ENCODE measurements around the gene NAA25.
"Not testable (repeated sequence)": the region's sequence is repeated elsewhere in the genome, so short reads cannot be mapped to it uniquely, and the experiment has no call there.

The NAA25 gene

DNA sequence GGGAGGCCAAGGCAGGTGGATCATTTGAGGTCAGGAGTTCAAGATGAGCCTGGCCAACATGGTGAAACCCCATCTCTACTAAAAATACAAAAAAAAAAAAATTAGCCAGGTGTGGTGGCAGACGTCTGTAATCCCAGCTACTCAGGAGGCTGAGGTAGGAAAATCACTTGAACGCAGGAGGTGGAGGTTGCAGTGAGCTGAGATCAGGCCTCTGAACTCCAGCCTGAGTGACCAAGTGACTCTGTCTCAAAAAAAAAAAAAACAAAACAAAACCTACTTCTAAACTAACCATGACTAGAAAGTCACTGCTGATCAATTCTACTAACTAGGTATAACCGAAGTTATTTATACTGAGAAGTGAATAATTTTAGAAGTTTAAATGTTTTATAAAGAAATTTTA, 99.0 kb downstream of the NAA25 start:
- not testable (repeated sequence) for DNase-seq (ENCODE audit: low read depth in 2 of 2)

DNA sequence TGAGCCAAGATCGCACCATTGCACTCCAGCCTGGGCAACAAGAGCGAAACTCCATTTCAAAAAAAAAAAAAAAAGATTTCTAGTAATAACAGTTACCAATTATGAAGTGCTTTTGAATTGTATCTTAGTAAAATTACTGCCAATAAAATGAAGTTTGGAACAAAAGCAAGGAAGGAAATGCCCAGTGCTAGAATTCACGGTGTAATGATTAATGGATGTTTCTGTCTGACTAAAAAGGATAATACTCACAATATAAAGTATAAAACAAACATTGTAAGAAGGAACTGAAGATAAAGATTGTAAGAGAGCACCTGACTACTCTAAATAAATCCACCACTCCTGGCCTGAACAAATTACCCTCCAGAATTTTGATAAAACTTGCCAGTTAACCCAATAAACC, 99.7 kb downstream of the NAA25 start:
- DNase-seq (ENCODE audit: low read depth in 2 of 2): no peak

DNA sequence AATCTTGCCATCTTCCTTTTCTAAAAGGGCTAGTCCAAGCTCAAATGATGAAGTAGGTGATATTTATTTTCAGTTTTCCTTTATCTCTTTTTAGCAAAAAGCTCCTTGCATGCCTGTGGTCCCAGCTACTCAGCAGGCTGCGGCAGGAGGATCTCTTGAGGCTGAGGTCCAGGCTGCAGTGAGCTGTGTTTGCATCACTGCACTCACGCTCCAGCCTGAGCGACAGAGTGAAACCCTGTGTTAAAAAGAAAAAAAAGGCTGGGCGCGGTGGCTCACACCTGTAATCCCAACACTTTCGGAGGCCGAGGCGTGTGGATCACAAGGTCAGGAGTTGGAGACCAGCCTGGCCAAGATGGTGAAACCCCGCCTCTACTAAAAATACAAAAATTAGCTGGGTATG, 100.6 kb downstream of the NAA25 start:
- DNase-seq (ENCODE audit: low read depth in 2 of 2): no peak

DNA sequence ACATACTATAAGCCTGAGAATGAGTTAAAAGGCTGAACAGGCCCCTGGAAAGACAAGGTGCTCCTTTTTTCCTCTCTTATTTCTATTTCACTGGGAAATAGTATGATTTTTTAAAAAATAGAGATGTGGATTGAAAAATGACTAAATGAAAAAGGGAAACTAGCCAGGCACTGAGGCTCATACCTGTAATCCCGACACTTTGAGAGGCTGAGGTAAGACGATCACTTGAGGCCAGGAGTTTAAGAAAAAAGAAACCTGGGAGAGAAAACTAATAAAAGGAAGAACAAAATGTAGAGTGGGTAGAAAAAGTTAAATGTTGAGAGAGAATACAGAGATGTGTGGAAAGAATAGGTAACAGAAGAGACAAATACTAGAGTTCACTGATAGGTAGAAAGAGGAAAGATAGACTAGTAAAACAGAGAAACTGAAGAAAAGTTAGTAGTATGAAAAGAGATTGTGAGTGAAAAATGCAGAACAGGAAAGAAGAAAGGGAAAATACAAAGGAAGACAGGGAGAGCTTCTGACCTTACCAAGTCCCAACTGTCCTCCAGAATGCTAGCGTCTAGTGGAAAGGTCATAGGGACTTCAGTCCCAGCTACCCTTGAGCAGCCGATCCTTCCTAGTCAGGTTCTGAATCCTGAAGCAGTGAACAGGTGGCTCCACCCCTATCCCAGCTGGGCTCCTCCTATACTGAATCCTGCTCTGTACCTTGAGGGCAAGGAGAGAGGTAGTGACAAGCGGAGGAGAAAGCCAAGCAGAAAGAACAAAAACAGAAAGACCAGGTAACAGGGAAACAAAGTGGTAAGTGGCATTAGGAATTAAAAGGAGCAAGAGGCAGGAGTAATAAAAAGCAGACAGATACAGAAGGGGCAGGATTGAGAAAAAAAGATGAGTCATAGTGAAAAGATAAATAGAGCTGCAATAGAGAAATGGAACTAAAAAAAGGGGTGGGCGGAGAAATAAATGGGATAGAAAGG, 102.9 kb downstream of the NAA25 start:
- DNase-seq (ENCODE audit: low read depth in 2 of 2): no peak

DNA sequence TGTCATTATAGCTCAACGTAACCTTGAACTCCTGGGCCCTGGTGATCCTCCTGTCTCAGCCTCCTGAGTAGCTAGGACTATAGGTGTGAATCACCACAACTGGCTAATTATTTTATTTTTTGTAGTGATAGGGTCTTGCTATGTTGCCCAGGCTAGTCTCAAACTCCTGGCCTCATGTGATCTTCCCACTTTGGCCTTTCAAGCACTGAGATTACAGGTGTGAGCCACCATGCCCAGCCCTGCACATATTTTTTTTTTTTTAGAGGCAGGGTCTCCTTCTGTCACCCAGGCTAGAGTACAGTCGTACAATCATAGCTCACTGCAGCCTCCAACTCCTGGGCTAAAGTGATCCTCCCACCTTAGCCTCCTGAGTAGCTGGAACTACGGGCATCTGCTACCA, 104.5 kb downstream of the NAA25 start:
- no peak for DNase-seq (ENCODE audit: low read depth in 2 of 2)

DNA sequence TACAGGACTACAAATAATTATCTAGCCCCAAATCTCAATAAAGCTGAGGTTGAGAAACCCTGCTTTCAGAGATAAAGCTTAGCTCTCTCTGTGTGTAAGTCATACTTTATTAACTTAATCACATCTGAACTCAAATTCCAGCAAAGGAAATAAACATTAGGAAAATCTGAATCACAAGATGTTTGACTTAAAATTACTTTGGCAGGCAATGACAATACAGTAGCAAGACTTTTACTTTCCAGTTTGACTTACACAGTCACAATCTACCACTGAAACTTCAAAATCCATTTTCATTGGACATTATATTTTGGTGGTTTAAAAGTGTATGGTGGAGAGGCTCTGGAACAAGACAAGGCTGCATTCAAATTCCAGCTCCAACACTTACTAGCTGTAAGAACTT, 107.0 kb downstream of the NAA25 start:
- no peak for DNase-seq (ENCODE audit: low read depth in 2 of 2)

DNA sequence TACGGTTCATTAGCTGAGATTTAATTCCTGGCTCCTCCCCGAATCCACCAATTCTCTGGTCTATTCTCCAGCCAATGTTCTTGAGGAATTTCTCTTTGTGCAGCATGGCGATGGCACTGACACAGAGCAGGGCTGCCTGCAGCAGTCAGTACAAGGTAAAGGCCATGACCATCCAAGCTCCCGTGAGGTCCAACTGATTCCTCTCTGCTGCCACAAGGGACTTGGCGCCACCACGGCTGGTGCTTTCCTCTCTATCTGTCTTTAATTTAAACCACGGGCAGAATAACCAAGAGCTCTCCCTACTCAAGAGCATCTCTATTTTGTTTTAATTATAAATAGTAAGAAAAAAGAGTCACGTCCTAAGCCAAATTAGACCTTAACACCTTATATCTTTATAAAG, 107.8 kb downstream of the NAA25 start:
- no peak for DNase-seq (ENCODE audit: low read depth in 2 of 2)

DNA sequence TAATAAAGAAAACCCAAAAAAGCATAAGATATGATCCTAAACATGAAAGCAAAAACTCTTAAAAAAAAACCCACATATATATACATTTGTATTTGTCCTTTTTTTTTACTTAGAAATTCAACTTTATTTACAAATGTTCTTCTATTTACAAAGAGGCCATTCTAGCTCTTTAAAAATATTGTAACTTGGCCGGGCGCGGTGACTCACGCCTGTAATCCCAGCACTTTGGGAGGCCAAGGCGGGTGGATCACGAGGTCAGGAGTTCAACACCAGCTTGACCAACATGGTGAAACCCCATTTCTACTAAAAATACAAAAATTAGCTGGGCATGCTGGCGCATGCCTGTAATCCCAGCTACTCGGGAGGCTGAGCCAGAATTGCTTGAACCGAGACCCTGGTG, 109.5 kb downstream of the NAA25 start:
- DNase-seq (ENCODE audit: low read depth in 2 of 2): not testable (repeated sequence)

DNA sequence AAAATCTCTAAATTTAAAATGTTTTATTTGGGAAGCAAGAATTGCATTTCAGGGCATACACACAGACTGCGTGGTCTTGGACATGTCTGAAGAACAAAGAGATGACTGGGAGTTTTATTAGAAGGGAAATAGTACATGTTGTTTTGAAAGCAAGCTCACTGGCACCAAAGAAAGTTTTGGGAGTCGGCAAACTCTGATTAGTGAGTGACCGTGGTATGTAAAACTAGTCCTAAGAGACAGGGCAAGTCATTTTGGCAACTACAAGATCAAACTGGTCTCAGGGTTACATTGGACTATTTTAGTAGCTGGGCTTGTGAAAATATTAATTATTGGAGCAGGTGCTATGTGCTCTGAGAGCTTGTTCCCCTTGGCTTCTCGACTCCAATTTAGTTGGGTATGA, 110.6 kb downstream of the NAA25 start:
- DNase-seq (ENCODE audit: low read depth in 2 of 2): no peak

DNA sequence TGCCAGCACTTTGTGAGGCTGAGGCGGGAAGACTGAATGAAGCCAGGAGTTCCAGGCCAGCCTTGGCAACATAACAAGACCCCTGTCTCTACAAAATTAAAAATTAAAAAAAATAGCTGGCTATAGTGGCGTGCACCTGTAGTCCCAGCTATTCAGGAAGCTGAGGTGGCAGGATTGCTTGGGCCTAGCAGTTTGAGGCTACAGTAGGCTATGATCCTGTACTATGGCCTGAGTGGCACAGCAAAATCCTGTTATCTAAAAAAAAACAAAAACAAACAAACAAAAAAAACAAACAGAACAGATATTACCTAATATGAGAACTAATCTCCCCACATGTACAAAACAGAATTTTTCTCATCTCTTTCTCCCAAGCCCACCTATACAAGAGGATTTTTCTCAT, 111.3 kb downstream of the NAA25 start:
- no peak for DNase-seq (ENCODE audit: low read depth in 2 of 2)

DNA sequence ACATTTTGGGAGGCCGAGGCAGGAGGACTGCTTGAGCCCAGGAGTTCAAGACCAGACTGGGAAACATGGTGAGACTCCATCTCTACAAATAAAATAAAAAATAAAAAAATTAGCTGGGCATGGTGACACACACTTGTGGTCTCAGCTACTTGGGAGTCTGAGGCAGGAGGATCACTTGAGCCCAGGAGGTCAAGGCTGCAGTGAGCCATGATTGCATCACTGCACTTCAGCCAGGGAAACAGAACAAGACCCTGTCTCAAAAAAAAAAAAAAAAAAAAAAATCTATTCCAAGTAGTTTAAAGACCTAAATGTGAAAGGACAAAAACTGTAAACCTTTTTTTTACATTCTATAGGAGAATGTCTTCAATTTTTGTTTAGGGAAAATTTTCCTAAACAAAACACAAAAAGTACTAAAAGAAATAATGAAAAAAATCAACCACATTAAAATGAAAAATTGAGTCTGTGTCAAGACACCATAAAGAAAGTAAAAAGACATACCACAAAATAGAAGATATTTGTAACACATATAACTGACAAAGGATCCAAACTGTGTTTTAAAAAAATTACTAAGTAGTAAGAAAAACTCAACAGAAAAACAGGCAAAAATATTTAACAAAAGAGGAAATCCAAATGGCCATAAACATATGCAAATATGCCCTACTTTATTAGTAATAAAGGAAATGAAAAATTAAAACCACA, 112.7 kb downstream of the NAA25 start:
- DNase-seq (ENCODE audit: low read depth in 2 of 2): no peak

DNA sequence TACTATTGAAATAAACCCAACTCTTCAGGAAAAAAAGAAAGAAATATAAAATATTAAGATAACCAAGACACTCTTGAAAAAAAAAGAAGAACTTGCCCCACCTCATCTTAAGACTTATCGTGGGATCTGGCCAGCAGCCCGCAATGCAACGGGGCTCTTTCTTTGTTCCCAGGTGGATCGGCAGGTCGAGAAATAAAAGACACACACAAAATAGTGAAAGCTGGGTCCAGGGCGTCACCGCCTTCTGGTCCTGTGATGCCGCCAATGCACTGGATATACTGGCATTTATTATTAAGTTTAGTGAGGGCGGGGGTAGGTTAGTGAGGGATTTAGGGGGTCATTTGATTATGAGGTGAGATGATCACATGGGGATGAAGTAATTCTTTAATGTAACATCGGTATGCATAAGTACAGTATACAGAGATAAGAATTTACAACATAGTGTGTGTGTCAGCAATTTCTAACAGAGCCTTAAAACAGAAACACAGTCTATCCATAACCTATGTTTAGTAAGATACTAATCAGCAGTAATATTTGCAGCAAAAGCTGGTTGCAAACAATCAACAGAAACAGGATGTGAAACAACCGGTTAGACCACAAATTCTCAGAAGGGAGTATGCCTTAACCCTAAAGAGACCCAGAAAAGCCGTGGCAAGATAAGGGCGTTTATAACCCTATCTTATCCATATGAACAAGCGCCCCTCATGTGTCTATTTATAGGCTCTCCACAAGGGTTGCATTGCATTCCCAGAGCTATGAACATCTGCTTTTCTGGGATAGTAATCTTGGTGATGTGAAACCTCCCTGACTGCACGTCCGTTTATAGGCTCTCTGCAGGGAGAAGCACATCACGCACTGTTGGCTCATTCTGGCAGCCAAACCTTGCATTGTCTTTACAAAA, 114.1 kb downstream of the NAA25 start:
- DNase-seq (ENCODE audit: low read depth in 2 of 2): not testable (repeated sequence)

DNA sequence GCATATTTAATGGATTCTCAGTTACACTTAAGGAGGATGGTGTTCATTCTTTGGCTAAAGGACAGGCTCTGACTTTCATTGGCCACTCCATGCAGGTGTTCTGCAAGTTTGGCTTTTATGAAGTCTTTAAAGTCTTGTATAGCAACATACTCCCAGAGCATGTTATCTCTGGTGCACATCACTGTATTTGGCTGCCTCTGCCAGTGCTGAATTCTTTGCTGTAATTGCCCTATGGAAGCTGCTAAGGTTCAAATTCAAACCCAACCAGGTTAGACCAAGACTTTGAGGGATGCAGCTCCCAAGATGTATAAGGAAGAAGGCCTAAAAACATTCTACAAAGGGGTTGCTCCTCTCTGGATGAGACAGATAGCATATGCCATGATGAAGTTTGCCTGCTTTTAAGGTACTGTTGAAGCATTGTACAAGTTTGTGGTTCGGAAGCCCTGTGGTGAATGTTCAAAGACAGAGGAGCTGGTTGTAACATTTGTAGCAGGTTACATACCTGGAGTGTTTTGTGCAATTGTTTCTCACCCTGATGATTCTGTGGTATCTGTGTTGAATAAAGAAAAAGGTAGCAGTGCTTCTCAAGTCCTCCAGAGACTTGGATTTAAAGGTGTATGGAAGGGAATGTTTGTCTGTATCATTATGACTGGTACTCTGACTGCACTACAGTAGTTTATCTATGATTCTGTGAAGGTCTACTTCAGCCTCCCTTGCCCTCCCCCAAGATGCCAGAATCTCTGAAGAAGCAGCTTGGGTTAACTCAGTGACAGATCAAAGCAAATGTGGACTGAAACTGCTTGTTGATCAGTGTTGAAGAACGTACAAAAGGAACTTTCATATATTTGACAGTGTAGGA, 115.1 kb downstream of the NAA25 start:
- no peak for DNase-seq (ENCODE audit: low read depth in 2 of 2)

DNA sequence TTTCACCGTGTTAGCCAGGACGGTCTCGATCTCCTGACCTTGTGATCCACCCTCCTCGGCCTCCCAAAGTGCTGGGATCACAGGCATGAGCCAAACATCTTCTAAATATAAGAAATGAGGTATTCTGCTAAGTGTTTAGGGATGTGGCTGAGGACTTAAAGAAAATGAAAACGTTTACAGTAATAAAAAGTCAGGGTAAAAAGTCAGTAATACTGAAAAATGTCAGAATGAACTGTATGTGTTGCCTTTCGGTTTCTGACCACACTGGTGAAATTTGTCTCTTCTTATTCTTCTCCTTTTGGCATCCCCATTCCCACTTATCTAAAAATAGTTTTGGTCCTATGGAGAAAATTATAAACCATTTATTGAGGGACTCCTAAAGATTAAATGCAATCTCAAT, 116.1 kb downstream of the NAA25 start:
- DNase-seq (ENCODE audit: low read depth in 2 of 2): no peak

DNA sequence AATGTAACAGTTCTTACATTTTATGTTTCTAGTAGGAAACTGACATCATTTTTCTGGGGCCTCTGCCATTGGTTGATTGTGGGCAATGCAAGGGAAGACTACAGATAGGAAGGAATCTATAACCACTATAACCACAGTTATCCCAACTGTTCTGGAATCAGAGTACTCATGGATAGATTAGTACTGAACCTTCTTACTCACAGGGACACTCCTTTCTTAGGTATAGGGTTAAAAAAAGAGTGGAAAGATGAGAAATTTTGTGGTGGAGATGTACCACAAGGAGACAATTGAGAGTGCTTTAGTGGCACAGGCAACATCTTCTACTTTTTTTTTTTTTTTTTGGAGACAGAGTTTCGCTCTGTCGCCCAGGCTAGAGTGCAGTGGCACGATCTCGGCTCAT, 116.6 kb downstream of the NAA25 start:
- no peak for DNase-seq (ENCODE audit: low read depth in 2 of 2)

DNA sequence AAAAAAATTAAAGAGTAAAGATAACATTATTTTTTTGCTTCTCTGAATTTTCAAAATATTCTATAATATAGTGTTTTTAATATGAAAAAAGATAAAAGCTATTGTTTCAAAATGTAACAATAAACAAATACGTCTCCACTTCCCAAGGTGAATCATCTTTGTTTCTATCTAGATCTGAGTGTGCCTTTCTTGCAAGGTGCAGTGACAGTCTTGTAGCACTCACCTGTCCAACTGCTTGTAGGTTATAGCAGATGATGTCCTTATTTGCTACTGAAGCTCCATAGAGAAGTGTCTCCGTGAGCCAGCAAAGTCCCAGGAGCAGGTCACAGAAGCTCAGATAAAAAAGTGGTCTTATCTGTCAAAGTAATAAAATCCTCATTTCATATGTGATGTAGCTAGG, 117.0 kb downstream of the NAA25 start:
- DNase-seq (ENCODE audit: low read depth in 2 of 2): no peak

DNA sequence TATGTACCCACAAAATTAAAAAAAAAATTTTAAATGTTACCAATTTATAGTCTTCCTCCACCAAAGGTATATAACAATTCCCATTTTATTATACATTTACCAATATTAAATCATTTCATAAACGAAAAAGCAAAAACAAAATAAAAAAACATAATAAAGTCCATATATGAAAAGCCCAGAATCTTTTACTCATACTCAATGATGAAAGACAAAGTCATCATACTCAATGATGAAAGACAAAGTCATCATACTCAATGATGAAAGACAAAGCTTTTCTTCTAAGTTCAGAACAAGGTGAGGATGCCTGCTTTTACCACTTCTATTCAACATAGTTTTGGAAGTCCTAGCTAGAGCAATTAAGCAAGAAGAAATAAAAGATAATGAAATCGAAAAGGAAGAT, 123.8 kb downstream of the NAA25 start:
- no peak for DNase-seq (ENCODE audit: low read depth in 2 of 2)

DNA sequence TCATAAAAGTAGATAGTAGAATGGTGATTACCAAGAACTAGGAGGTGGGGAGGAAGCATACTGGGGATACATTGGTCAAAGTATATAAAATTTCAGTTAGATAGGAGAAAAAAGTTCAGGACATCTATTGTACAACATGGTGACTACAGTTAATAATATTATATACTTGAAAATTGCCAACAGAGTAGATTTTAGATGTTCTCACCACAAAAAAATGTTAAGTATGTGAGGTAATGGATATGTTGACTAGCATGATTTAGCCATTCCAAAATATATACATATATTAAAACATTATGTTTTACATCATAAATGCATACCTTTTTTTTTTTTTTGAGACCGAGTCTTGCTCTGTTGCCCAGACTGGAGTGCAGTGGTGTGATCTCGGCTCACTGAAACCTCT, 126.6 kb downstream of the NAA25 start:
- DNase-seq (ENCODE audit: low read depth in 2 of 2): no peak

DNA sequence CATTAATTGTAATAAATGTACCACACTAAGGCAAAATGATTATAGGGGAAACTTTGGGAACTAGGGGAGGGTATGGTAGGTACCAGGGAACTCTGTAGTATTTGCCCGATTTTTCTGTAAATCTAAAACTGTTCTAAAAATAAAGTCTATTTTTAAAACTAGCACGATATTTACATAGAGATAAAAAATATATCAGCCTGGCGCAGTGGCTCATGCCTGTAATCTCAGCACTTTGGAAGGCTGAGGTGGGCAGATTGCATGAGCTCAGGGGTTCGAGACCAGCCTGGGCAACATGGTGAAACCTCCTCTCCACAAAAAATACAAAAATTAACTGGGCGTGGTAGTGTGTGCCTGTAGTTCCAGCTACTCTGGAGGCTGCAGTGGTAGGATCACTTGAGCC, 128.0 kb downstream of the NAA25 start:
- no peak for DNase-seq (ENCODE audit: low read depth in 2 of 2)

DNA sequence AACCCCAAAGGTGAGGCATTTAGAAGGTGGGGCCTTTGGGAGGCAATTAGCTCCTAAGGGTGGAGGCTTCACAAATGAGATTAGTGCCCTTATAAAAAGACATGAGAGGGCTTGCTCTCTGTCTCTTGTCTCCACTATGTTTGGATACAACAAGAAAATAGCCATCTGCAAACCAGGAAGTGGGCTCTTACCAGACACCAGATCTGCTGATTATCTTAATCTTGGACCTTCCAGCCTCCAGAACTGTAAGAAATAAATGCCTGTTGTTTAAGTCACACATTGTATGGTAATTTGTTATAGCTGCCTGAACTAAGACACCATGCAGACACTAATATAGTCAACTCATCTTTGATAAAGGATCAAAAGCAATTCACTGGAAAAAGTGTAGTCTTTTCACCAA, 130.0 kb downstream of the NAA25 start:
- no peak for DNase-seq (ENCODE audit: low read depth in 2 of 2)

DNA sequence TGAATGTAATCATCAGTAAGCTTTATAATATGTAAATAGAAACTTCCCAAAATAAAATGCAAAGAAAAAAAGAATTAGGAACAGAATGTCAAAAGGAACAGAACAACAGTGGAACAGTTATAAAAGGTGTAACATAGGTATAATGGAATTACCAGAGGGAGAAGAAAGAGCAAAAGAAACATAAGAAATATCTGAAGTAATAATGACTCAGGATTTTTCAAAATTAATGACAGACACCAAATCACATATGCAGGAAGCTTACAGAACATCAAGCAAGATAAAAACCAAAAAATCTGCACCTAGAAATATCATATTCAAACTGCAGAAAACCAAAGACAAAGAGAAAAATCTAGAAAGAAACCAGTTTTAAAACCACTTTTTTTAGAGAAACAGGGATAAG, 131.7 kb downstream of the NAA25 start:
- DNase-seq (ENCODE audit: low read depth in 2 of 2): no peak

Measured in stimulated activated CD8-positive, alpha-beta memory T cell treated with anti-CD3 and anti-CD28 coated beads, Interleukin-15, amount 100 ng/mL, for 48 hours (primary cell).